NCI-H2081 (cell line): ENCODE results near the gene ASF1A.

Experiments used
- DNase-seq, 2 experiments: peaks; one replicate each; lab custom pipeline; 2025; lab: John Stamatoyannopoulos, UW

The ASF1A gene

GRCh38 chr6:118913161-118913560, 19.2 kb downstream of the ASF1A start:
- no peak for DNase-seq

- no peak for DNase-seq
Observed at GRCh38 chr6:118914598-118914997, 20.6 kb downstream of the ASF1A start.

GRCh38 chr6:118917546-118918328, 23.8 kb downstream of the ASF1A start:
- no peak for DNase-seq

- DNase-seq, result no peak
Observed at GRCh38 chr6:118918329-118918725, 24.4 kb downstream of the ASF1A start.

GRCh38 chr6:118921084-118921483, 27.1 kb downstream of the ASF1A start:
- no peak for DNase-seq

GRCh38 chr6:118923035-118923434, 29.1 kb downstream of the ASF1A start:
- no peak for DNase-seq

GRCh38 chr6:118930680-118931079, 36.7 kb downstream of the ASF1A start:
- no peak for DNase-seq

- DNase-seq, result no peak
Observed at GRCh38 chr6:118931436-118931835, 37.5 kb downstream of the ASF1A start.

- DNase-seq, result no peak
Observed at GRCh38 chr6:118932421-118932820, 38.5 kb downstream of the ASF1A start.

GRCh38 chr6:118933855-118934460, 40.0 kb downstream of the ASF1A start:
- no peak for DNase-seq

- peak; percentile 80 to 81 for DNase-seq
Observed at GRCh38 chr6:118934461-118935330, 40.7 kb downstream of the ASF1A start, which contains the start of gene MCM9. MCM9 (minus strand) TSS chr6:118935159; CDS start chr6:118931723, 3,436 bp downstream.

- DNase-seq, result no peak
Observed at GRCh38 chr6:118935331-118935668, 41.3 kb downstream of the ASF1A start.

GRCh38 chr6:118935978-118936703, 42.2 kb downstream of the ASF1A start:
- no peak for DNase-seq

- no peak for DNase-seq
Observed at GRCh38 chr6:118939683-118940082, 45.7 kb downstream of the ASF1A start.

GRCh38 chr6:118940770-118941169, 46.8 kb downstream of the ASF1A start:
- no peak for DNase-seq

GRCh38 chr6:118945217-118945616, 51.3 kb downstream of the ASF1A start:
- no peak for DNase-seq

- no peak for DNase-seq
Observed at GRCh38 chr6:118952683-118953082, 58.7 kb downstream of the ASF1A start.

GRCh38 chr6:118953391-118953790, 59.4 kb downstream of the ASF1A start:
- DNase-seq, result no peak
